Spinal cord (tissue), 10 donors: ENCODE data around the gene KLHL2. TPM values are rescaled to one million over a fixed set of nuclear protein-coding genes. Genes with fewer than 3 reads are reported as not detected.
"Not testable (repeated sequence)": the region's sequence is repeated elsewhere in the genome, so short reads cannot be mapped to it uniquely, and the experiment has no call there.

ENCODE experiments used
- DNase-seq, 6 donors: peaks; one replicate each; pipeline versions ENCODE4 v3.0.0 to v3.0.0-alpha.2; 2013 to 2015; ENCODE audit warnings: low spot score in 6 of 6, low read depth in 4 of 6
- H3K27ac ChIP-seq: one replicate; pipeline ENCODE4 v1.5.1; 2013; ENCODE audit warnings: low read depth, low read length, control low read depth
- H3K27me3 ChIP-seq: one replicate; pipeline ENCODE4 v1.6.1; 2013; ENCODE audit warnings: low read length; ENCODE audit not compliant: control insufficient read depth, insufficient read depth
- H3K36me3 ChIP-seq: one replicate; pipeline ENCODE4 v1.6.1; 2013; ENCODE audit warnings: low read length; ENCODE audit not compliant: control insufficient read depth, insufficient read depth
- H3K4me1 ChIP-seq: one replicate; pipeline ENCODE4 v1.6.1; 2013; ENCODE audit warnings: low read length; ENCODE audit not compliant: control insufficient read depth, insufficient read depth
- H3K4me3 ChIP-seq: one replicate; pipeline ENCODE4 v1.5.1; 2013; ENCODE audit warnings: low read depth, low read length, control low read depth
- H3K9me3 ChIP-seq: one replicate; pipeline ENCODE4 v1.6.1; 2013; ENCODE audit warnings: low read length; ENCODE audit not compliant: control insufficient read depth, insufficient read depth
- WGBS: methylation state at CpG from one replicate; pipeline ENCODE4 v1.1.5; 2013; ENCODE audit warnings: missing lambda C conversion rate; ENCODE audit not compliant: insufficient coverage; 5-methylcytosine and 5-hydroxymethylcytosine counted together
- polyA plus RNA-seq, 2 donors: library from polyadenylated mRNA; unstranded; fragments of 120-200 nt; gene quantifications; one replicate each; pipeline ENCODE4 v1.2.1, GENCODE V29; 2013; ENCODE audit not compliant: insufficient read length in 2 of 2
- total RNA-seq, 2 donors: library from RNA; depleted of rRNA in 1 of 2; stranded (reverse); fragments of 120-200 nt in 1 of 2; fragments of >200 nt in 1 of 2; gene quantifications; one replicate each; pipeline versions ENCODE4 v1.2.3 to v1.2.4, GENCODE V29; 2013 to 2014
- donor health status: healthy.

KLHL2 gene
- total and polyA plus RNA-seq, 4 donors = 17.2 to 34.6 (median 27.9) TPM

DNA sequence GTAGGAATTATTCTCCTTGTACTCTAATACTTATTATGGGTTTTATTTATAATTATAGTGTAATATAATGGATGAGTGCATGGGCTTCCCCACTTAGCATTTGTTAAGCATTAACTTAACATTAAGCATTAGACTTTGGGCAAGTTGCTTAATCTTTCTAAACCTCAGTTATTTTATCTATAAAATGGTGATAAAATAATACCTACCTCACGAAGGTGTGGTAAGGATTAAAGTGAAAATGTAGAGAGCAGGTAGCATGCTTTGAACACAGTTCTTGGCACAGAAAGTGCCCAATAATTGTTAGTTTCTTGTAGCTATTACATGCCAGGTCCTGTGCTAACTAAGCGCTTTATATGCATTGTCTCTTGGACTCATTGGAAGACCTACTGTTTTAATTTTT lies 122.7 kb downstream of the KLHL2 start:
- peak in 1 of 6 donors; percentile 7 for DNase-seq
- Histone ChIP-seq H3K36me3 (no peaks in the 10 kb centered on the region), H3K4me3 (peak overlapping the region; percentile 96), H3K9me3 (no peaks in the 10 kb centered on the region), H3K27ac (no peak overlapping the region), H3K4me1 (peaks cover 11% of the 10 kb centered on the region), H3K27me3 (no peaks in the 10 kb centered on the region)
- WGBS = 83% methylated on average over 1 of the region's 2 CpGs

DNA sequence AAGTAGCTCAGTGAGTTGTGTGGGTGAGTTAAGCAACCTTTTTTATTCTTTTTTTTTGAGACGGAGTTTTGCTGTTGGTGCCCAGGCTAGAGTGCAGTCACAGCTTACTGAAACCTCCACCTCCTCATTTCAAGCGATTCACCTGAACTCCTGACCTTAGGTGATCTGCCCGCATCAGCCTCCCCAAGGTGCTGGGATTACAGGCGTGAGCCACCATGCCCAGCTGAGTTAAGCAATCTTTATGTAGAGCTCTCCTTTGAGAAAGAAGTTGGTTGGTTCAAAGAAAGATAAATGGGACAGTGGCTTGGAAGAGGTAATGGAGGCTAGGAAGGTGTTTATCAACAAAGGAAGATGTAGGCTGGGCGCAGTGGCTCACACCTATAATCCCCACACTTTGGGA lies 123.3 kb downstream of the KLHL2 start:
- Histone ChIP-seq H3K9me3 (no peaks in the 10 kb centered on the region), H3K36me3 (no peaks in the 10 kb centered on the region), H3K27ac (no peak overlapping the region), H3K4me3 (peak overlapping the region; percentile 96), H3K27me3 (no peaks in the 10 kb centered on the region), H3K4me1 (peaks cover 11% of the 10 kb centered on the region)
- WGBS = 86% methylated on average over 2 of the region's 5 CpGs
- DNase-seq = peak in 1 of 6 donors; percentile 9

DNA sequence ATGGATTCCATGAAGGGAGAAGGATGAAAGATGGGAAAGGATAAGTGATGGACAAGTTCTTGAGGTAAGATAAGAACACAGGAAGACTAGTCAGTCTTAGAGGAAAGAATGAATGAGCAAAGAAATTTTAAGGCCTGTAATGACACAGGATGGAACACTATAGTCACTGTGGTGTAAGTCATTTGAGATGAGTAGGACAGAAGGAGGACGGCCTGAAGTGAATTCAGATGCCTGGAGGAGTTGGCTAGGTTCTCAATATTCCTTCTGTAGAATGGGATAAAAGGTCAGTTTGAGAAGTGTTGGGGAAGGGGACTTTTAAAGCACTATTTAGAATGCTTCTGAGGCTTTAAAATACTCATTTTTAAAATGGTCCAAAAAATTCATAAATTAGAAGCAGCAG lies 124.0 kb downstream of the KLHL2 start:
- 33% methylated on average over 1 of the region's 1 CpG for WGBS
- H3K9me3 ChIP-seq = no peaks in the 10 kb centered on the region
- peak overlapping the region; percentile 32 for H3K4me3 ChIP-seq
- peak in 1 of 6 donors; percentile 29 for DNase-seq
- peak overlapping the region; percentile 25 for H3K27ac ChIP-seq
- no peaks in the 10 kb centered on the region for H3K36me3 ChIP-seq
- H3K27me3 ChIP-seq = no peaks in the 10 kb centered on the region
- peaks cover 11% of the 10 kb centered on the region for H3K4me1 ChIP-seq

DNA sequence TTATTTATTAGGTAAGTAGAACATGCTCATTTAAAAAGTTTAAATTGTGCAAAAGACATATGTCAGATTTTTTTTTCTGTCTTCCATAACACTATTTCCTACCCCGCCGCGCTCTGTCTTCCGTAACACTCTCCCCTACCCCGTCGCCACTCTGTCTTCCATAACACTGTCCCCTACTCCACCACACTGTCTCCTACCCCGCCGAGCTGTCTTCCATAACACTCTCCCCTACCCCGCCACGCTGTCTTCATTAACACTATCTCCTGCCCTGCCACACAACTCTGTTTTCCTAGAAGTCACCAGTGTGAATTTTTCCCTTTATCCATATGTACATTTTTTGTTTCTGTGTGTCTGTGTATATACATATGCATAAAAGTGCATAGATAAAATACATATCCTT lies 124.5 kb downstream of the KLHL2 start:
- peaks cover 11% of the 10 kb centered on the region for H3K4me1 ChIP-seq
- H3K36me3 ChIP-seq = no peaks in the 10 kb centered on the region
- H3K9me3 ChIP-seq = no peaks in the 10 kb centered on the region
- H3K27me3 ChIP-seq = no peaks in the 10 kb centered on the region
- 24% methylated on average over 9 of the region's 10 CpGs for WGBS
- H3K27ac ChIP-seq = peak overlapping the region; percentile 10
- peak overlapping the region; percentile 32 for H3K4me3 ChIP-seq
- DNase-seq = peak in 1 of 6 donors; percentile 54

DNA sequence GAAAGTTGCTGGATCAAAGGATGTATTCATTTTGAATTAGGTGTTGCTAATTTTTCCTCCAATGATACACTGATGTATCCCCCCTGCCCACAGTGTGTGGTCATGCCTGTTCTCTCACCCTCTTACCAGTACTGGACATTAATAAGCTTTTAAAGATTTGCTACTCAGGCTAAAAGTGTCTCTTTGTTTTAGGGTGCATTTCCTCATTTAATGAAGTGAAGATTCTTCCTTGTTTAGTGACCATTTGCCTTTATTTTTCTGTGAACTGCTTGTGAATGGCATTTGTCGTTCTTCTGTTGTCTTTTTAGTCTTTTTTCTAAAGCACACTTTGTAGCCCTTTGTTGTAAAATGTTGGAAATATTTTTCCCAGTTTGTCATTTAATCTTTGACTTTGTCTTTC lies 125.1 kb downstream of the KLHL2 start:
- Histone ChIP-seq H3K9me3 (no peaks in the 10 kb centered on the region), H3K4me3 (peak overlapping the region; percentile 32), H3K36me3 (no peaks in the 10 kb centered on the region), H3K27me3 (no peaks in the 10 kb centered on the region), H3K4me1 (peaks cover 11% of the 10 kb centered on the region), H3K27ac (peak overlapping the region; percentile 4)
- peak in 2 of 6 donors; percentile 16 to 35 for DNase-seq
- whole genome bisulfite sequencing = no CpG with 5 or more reads among the region's 1 CpG

DNA sequence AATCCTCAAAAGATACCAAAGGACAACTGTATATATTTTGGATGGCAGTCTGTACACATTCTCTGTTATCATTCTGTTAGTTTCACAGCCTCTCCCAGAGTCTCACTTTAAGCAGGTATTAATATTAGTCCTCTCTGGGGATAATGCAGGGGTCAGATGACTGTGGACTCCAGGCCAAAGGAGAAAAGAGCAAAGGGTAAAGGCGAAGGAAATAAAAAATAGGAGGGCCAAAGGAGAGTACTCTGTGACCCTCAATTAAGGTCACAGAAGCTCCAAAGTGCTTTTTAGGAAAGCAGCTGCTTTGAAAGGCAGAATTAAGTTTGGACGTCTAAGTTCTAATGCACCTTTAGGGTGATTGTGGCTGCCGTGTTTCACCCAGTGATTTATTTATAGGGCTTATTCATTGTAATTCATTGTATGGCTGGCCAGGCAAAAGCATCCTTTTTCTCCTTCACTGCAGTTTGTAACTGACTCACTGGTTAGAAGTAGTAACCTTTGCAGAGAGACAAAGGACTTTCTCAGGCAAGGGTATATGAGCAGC lies 127.9 kb downstream of the KLHL2 start:
- Histone ChIP-seq H3K36me3 (peaks cover 10% of the 10 kb centered on the region), H3K27ac (no peak overlapping the region), H3K9me3 (no peaks in the 10 kb centered on the region), H3K4me1 (peaks cover 7% of the 10 kb centered on the region), H3K4me3 (no peak overlapping the region), H3K27me3 (no peaks in the 10 kb centered on the region)
- WGBS = 38% methylated on average over 1 of the region's 3 CpGs
- DNase-seq = no peak

DNA sequence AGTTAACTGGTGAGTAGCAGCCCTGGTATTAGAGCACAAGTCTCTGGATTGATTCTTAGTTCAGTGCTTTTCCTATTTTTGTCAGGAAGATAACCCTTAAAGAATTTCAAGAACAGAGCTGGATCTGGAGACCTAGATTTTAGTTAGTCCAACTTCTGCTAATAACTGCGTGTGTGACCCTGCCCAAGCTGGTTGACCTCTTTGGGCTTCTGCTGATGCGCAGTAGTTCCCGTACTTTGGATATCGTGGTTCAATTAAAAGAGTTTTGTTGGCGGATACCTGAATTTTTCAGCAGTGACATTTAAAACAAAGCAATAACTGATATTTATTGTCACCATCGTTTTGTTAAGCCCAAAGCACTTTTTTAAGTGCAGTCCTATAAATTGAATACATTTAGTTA lies 129.4 kb downstream of the KLHL2 start:
- Histone ChIP-seq H3K4me3 (no peak overlapping the region), H3K27ac (no peak overlapping the region)
- WGBS = 100% methylated on average over 1 of the region's 6 CpGs

DNA sequence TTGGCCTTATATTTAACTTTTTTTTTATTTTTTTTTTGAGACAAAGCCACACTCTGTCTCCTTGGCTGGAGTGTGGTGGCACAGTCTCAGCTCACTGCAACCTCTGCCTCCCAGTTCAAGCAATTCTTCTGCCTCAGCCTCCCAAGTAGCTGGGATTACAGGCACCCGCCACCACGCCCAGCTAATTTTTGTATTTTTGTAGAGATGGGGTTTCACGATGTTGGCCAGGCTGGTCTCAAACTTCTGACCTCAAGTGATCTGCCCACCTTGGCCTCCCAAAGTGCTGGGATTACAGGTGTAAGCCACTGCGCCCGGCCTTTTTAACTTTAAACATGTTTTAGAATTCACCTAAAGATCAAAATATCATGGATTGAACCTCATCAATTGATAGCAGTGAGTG lies 135.0 kb downstream of the KLHL2 start:
- H3K9me3 ChIP-seq, H3K27me3 ChIP-seq, H3K4me1 ChIP-seq, H3K27ac ChIP-seq, DNase-seq, H3K4me3 ChIP-seq: not testable (repeated sequence)
- 93% methylated on average over 3 of the region's 5 CpGs for WGBS
- H3K36me3 ChIP-seq = peaks cover 10% of the 10 kb centered on the region

More for the DNA sequence above, 129.4 kb downstream of the KLHL2 start:
- no peak for DNase-seq
- no peaks in the 10 kb centered on the region for H3K4me1 ChIP-seq
- peaks cover 10% of the 10 kb centered on the region for H3K36me3 ChIP-seq
- H3K27me3 ChIP-seq = no peaks in the 10 kb centered on the region
- no peaks in the 10 kb centered on the region for H3K9me3 ChIP-seq

DNA sequence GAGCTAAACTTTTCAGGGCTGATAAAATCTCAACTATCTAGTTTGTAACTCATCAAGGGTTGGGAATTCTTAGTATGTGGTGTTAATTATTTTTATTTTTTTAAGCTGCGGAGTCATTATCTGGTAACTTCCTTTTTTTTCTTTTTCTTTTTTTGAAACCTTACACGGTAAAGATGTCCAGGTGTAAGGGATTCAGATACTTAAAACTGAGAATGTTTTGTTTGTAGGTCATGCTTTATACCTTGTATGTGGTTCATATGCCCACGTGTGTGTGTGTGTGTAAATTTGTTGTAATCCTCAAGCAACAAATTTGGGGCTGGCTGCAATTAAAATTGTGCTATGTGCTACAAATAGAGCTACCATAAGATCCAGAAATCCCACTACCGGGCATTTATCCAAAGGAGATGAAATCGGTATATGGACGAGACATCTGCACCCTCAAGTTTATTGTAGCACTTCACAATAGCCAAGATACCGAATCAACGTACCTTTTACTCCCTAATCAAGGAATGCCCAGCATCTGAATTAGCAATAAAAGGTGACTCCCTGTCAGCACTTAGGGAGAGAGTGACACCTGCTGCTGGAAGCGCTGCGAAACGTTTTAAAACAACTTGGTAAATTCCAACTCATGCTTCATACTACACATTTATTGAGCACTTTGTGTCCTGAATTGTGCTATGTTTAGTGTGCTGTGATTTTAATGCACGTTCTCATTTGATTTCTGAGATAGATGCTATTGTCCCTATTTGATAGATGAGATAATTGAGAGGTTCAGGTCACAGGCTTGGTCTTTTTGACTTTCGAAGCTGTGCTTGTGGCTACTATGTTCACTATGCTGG lies 136.2 kb downstream of the KLHL2 start:
- Histone ChIP-seq H3K4me1 (no peaks in the 10 kb centered on the region), H3K9me3 (no peaks in the 10 kb centered on the region), H3K36me3 (peaks cover 10% of the 10 kb centered on the region), H3K4me3 (no peak overlapping the region), H3K27me3 (no peaks in the 10 kb centered on the region), H3K27ac (no peak overlapping the region)
- WGBS = 63% methylated on average over 5 of the region's 13 CpGs
- DNase-seq = peak in 2 of 6 donors; percentile 26 to 42
